Kidney glomerular epithelial cell (primary cell): ENCODE results near the gene LSM3.
A peak's percentile ranks its signal among the peaks of the same experiment; 100 is the strongest.
"Not testable (repeated sequence)": the region's sequence is repeated elsewhere in the genome, so short reads cannot be mapped to it uniquely, and the experiment has no call there.

Source experiments
- DNase-seq: peaks from one replicate; lab custom pipeline; 2025; lab: John Stamatoyannopoulos, UW

LSM3 gene

GRCh38 chr3:14222457-14222856 lies 43.8 kb downstream of the LSM3 start:
- no peak for DNase-seq

DNA sequence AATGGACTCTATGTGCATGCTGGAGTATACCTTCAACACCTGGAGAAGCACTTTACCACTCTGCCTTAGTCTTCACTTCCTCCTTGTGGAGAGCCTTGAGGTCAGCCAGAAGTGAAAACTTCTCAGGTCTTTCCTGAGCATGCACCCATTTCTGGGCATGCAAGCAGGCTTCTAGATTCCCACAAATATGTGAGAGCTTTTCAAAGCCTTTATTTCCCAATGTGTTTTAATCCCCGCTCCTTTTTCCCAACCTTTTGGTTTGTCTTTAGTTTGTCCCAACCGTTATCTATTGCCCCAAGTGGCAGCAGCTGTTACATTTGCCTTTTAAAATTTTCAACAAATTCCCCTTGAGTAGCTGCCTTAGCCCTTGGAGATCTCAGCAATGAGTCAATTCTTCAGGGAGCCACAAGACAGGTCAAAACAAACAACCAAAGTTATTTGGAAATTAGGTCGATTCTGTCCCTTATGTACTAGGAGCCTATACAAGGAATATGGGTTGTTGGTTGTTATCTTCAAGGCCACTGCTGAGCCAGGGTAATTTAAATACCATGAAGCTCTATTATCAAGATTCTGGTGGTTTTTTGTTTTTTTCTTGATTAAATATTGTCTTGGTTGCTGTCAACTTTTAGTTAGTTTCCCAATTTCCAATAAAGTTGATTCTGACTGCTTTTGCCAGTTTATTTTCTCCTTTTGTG lies 44.4 kb downstream of the LSM3 start:
- no peak for DNase-seq

- DNase-seq, result peak; percentile 31
Measured at GRCh38 chr3:14223595-14223994, 45.0 kb downstream of the LSM3 start.

DNA sequence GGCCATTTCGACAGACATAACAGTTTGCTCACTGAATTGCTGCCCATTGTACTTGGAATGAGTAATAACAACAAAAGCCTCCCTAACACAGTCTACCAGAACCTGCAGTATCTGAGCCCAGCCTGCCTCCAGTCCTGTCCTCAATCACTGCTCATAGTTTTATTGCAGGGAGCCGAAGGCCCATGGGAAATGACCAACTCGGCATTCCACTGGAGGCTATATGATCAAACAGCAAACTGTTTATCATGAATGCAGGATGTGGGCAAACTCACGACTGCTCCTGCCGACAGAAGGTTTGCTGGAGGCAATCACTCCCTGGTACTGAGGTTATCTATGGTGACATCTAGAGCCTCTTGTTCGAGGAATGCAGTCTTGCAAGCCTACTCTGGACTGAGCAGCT lies 46.3 kb downstream of the LSM3 start:
- peak; percentile 48 for DNase-seq

DNA sequence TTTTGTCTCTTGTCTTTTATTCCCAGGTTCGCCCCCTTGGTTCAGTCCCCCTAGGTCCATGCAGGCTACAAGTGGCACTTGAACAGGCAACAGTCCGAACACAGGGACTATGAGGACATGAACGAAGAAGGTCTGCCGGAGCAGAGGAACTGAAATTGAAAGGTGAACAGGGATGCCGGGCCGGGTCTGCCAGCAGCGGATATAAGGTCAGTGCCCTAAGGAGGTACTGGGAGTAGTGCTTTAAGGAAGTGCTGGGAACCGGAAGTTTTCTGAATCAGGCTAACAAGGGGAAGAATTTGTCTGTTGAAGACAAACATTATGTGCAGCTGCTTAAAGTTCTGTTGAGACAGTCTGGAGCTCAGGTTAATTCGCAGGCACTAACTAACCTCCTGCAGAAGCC lies 46.8 kb downstream of the LSM3 start:
- DNase-seq, result no peak

GRCh38 chr3:14226351-14226750 lies 47.7 kb downstream of the LSM3 start:
- DNase-seq, result not testable (repeated sequence)

GRCh38 chr3:14227856-14228255 lies 49.2 kb downstream of the LSM3 start:
- DNase-seq, result no peak

- DNase-seq, result peak; percentile 57
Measured at GRCh38 chr3:14228681-14229470, 50.3 kb downstream of the LSM3 start.

DNA sequence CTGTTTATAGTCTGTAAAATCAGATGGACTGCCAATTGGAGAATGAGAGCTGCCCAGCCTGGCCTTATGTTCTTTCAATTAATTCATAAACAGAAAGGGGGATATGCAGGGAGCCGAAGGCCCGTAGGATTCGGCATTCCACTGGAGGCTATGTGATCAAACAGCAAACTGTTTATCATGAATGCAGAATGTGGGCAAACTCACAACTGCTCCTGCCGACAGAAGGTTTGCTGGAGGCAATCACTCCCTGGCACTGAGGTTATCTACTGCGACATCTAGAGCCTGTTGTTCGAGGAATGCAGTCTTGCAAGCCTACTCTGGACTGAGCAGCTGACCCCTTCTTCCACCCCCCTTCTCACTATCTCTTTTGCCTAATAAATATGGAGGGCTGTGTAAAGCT lies 51.1 kb downstream of the LSM3 start:
- not testable (repeated sequence) for DNase-seq

- DNase-seq, result no peak
Measured at GRCh38 chr3:14230729-14231128, 52.1 kb downstream of the LSM3 start.

DNA sequence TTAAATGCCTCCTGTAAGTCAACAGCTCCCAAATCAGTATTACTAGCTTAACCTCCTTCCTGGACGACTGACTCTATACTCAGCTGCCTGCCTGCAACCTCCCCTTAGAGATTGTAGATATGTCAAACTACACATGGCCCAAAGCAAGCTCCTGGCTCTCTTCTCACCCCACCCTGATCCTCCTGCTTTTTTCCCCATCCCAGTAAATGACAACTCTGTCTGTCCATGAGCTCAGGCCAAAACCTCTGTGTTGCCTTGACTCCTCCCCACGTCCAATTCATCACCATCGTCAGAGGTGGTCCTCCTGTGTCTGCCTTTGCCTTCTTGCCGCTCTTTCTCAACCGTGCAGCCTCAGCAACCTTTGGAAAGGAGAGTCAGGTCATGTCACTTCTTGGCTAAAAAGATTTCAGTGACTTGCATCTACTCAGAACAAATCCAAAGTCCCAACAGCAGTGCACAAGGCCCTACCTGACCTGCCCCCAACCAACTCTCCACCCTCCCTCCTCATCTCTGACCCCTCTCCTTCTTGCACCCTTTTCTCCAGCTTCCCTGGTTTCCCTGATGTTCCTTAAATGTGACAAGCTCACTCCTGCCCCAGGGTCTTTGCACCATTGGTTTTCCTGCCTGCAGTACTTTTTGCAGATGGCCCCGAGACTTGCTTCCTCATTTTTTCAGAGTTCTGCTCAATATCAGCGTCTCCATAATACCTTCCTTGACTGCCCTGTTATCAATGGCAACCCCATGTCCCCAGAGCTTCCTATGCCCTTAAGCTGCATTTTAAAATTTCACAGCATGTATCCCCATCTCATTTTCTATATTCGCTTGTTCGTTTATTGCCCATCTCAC lies 52.8 kb downstream of the LSM3 start:
- DNase-seq, result no peak

- no peak for DNase-seq
Measured at GRCh38 chr3:14231998-14232501, 53.4 kb downstream of the LSM3 start.

DNA sequence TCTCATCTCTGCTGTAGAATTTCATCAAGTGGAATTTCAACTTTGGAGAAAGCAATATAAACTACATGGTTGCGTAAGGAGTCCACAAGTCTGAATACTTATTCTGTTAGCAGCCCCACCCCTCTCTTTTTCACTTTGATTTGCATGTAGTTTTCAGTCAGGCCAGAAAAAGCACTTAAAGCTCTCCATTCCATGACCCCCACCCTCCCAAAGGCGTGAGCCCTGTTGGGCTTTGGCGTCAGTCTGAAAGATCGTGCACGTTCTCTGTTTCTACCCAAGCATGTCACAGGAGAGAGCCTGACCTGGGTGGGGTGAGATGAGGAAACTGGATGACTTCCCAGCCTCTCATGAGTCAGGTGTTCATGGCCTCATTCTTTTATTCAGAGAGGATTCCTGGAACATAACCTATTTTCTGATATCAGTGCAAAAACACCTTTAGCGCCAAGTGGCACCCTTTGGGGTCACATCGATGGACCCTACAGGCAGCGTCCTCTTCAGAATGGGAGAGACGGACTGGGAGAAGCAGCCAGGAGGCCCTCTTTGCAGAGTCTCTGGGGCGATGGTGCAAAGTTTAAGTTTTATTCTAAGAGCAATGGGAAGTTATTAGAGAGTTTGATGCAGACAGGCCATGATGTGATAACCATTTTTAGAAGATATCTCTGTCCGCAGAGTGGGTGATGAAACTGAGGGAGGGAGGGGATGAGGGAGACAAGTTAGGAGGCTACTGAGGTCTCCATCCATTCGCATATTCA lies 55.8 kb downstream of the LSM3 start:
- DNase-seq, result peak; percentile 59

- no peak for DNase-seq
Measured at GRCh38 chr3:14235003-14235911, 56.6 kb downstream of the LSM3 start.

GRCh38 chr3:14235912-14236295 lies 57.3 kb downstream of the LSM3 start:
- no peak for DNase-seq

- no peak for DNase-seq
Measured at GRCh38 chr3:14236902-14237301, 58.3 kb downstream of the LSM3 start.

- DNase-seq, result no peak
Measured at GRCh38 chr3:14237457-14237856, 58.8 kb downstream of the LSM3 start.

- DNase-seq, result no peak
Measured at GRCh38 chr3:14238356-14238755, 59.7 kb downstream of the LSM3 start.

- DNase-seq, result no peak
Measured at GRCh38 chr3:14238930-14239329, 60.3 kb downstream of the LSM3 start.

- DNase-seq, result no peak
Measured at GRCh38 chr3:14239940-14240339, 61.3 kb downstream of the LSM3 start.

DNA sequence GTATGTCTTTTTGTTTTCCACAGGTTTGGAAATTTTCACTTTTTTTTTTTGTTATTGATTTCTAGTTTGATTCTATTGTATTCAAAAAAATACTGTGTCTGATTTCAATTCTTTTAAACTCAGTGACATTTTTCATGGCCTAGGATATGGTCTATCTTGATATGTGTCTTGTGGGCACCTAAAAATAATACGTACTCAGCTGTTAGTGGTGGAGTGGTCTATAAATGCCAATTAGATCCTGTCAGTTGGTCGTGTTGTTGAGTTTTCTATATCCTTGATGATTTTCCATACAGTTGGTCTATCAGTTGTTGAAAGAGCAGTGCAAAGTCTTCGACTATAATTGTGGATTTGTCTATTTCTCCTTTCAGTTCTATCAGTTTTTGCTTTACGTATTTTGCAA lies 61.7 kb downstream of the LSM3 start:
- DNase-seq, result no peak
